ENCODE data around the gene LTBP4. TPM values are rescaled to one million over a fixed set of nuclear protein-coding genes. Genes with fewer than 3 reads are reported as not detected.

The LTBP4 gene
- total RNA-seq, 1 experiment from 2014 or later: 9.6 TPM

- peak overlapping the region; percentile 97 for H2AFZ ChIP-seq (ENCODE audit: low read length)
- no peak overlapping the region for H3K27ac ChIP-seq (ENCODE audit: low read length)
- peaks cover 56% of the 10 kb centered on the region for H3K4me1 ChIP-seq (ENCODE audit: low read length)
- no peaks in the 10 kb centered on the region for H3K27me3 ChIP-seq (ENCODE audit: low read length)
- peak; percentile 96 for DNase-seq
- peak overlapping the region; percentile 81 for H3K4me2 ChIP-seq (ENCODE audit: low read depth, low read length, poor library complexity, severe bottlenecking)
- 0 out of 2 replicates have a peak, but pooled peaks cover 3% of the 10 kb centered on the region for H4K20me1 ChIP-seq (ENCODE audit: insufficient read depth, low read depth, low read length)
- H3K9ac ChIP-seq (ENCODE audit: low read length): peak overlapping the region; percentile 73
- no peaks in the 10 kb centered on the region for H3K79me2 ChIP-seq (ENCODE audit: low read length)
- no peaks in the 10 kb centered on the region for H3K9me2 ChIP-seq (replicated peaks; ENCODE audit: insufficient read depth, low read length)
- H3K4me3 ChIP-seq (ENCODE audit: low read length): peak overlapping the region; percentile 68
- no peaks in the 10 kb centered on the region for H3K9me3 ChIP-seq (ENCODE audit: low read length)
- no peaks in the 10 kb centered on the region for H3K36me3 ChIP-seq (ENCODE audit: insufficient read depth, low read length)
These were observed 8.6 kb downstream of the LTBP4 start for GRCh38 chr19:40609561-40610395.

GRCh38 chr19:40610396-40611064 lies 9.4 kb downstream of the LTBP4 start:
- peak overlapping the region; percentile 68 for H3K4me3 ChIP-seq (ENCODE audit: low read length)
- 0 out of 2 replicates have a peak, but pooled peaks cover 3% of the 10 kb centered on the region for H4K20me1 ChIP-seq (ENCODE audit: insufficient read depth, low read depth, low read length)
- DNase-seq: peak; percentile 85
- no peaks in the 10 kb centered on the region for H3K36me3 ChIP-seq (ENCODE audit: insufficient read depth, low read length)
- no peak overlapping the region for H3K27ac ChIP-seq (ENCODE audit: low read length)
- peak overlapping the region; percentile 71 for H3K9ac ChIP-seq (ENCODE audit: low read length)
- H3K9me3 ChIP-seq (ENCODE audit: low read length): no peaks in the 10 kb centered on the region
- H2AFZ ChIP-seq (ENCODE audit: low read length): peak overlapping the region; percentile 97
- H3K4me2 ChIP-seq (ENCODE audit: low read depth, low read length, poor library complexity, severe bottlenecking): peak overlapping the region; percentile 81
- H3K79me2 ChIP-seq (ENCODE audit: low read length): no peaks in the 10 kb centered on the region
- H3K27me3 ChIP-seq (ENCODE audit: low read length): no peaks in the 10 kb centered on the region
- H3K4me1 ChIP-seq (ENCODE audit: low read length): peaks cover 53% of the 10 kb centered on the region
- H3K9me2 ChIP-seq (replicated peaks; ENCODE audit: insufficient read depth, low read length): no peaks in the 10 kb centered on the region

- no peak overlapping the region for H2AFZ ChIP-seq (ENCODE audit: low read length)
- H4K20me1 ChIP-seq (ENCODE audit: insufficient read depth, low read depth, low read length): 0 out of 2 replicates have a peak, but pooled peaks cover 3% of the 10 kb centered on the region
- peak overlapping the region; percentile 71 for H3K9ac ChIP-seq (ENCODE audit: low read length)
- no peaks in the 10 kb centered on the region for H3K27me3 ChIP-seq (ENCODE audit: low read length)
- H3K79me2 ChIP-seq (ENCODE audit: low read length): no peaks in the 10 kb centered on the region
- H3K4me3 ChIP-seq (ENCODE audit: low read length): peak overlapping the region; percentile 68; the same call in 1 of the 2 replicates
- no peaks in the 10 kb centered on the region for H3K9me2 ChIP-seq (replicated peaks; ENCODE audit: insufficient read depth, low read length)
- no peaks in the 10 kb centered on the region for H3K36me3 ChIP-seq (ENCODE audit: insufficient read depth, low read length)
- H3K27ac ChIP-seq (ENCODE audit: low read length): no peak overlapping the region
- no peak for DNase-seq
- no peaks in the 10 kb centered on the region for H3K9me3 ChIP-seq (ENCODE audit: low read length)
- peaks cover 47% of the 10 kb centered on the region for H3K4me1 ChIP-seq (ENCODE audit: low read length)
- peak overlapping the region; percentile 81 for H3K4me2 ChIP-seq (ENCODE audit: low read depth, low read length, poor library complexity, severe bottlenecking)
These were observed 9.9 kb downstream of the LTBP4 start for GRCh38 chr19:40611096-40611495.

GRCh38 chr19:40611900-40612698 lies 10.9 kb downstream of the LTBP4 start:
- H3K79me2 ChIP-seq (ENCODE audit: low read length): no peaks in the 10 kb centered on the region
- no peaks in the 10 kb centered on the region for H3K36me3 ChIP-seq (ENCODE audit: insufficient read depth, low read length)
- no peaks in the 10 kb centered on the region for H3K27me3 ChIP-seq (ENCODE audit: low read length)
- H3K9ac ChIP-seq (ENCODE audit: low read length): no peak overlapping the region
- no peak overlapping the region for H3K27ac ChIP-seq (ENCODE audit: low read length)
- H3K4me1 ChIP-seq (ENCODE audit: low read length): peaks cover 43% of the 10 kb centered on the region
- H3K9me3 ChIP-seq (ENCODE audit: low read length): no peaks in the 10 kb centered on the region
- H3K4me2 ChIP-seq (ENCODE audit: low read depth, low read length, poor library complexity, severe bottlenecking): no peak overlapping the region
- H3K9me2 ChIP-seq (replicated peaks; ENCODE audit: insufficient read depth, low read length): no peaks in the 10 kb centered on the region
- H3K4me3 ChIP-seq (ENCODE audit: low read length): no peak overlapping the region
- no peak overlapping the region for H2AFZ ChIP-seq (ENCODE audit: low read length)
- H4K20me1 ChIP-seq (ENCODE audit: insufficient read depth, low read depth, low read length): 0 out of 2 replicates have a peak, but pooled peaks cover 3% of the 10 kb centered on the region
- no peak for DNase-seq

GRCh38 chr19:40612831-40613689 lies 11.9 kb downstream of the LTBP4 start:
- DNase-seq: peak; percentile 70
- Histone ChIP-seq H3K27me3 (ENCODE audit: low read length) (no peaks in the 10 kb centered on the region), H3K4me1 (ENCODE audit: low read length) (peaks cover 43% of the 10 kb centered on the region), H3K9ac (ENCODE audit: low read length) (peak overlapping the region; percentile 73), H2AFZ (ENCODE audit: low read length) (no peak overlapping the region), H3K27ac (ENCODE audit: low read length) (no peak overlapping the region), H3K4me2 (ENCODE audit: low read depth, low read length, poor library complexity, severe bottlenecking) (peak overlapping the region; percentile 76), H3K9me3 (ENCODE audit: low read length) (no peaks in the 10 kb centered on the region), H3K36me3 (ENCODE audit: insufficient read depth, low read length) (no peaks in the 10 kb centered on the region), H3K79me2 (ENCODE audit: low read length) (no peaks in the 10 kb centered on the region), H3K9me2 (replicated peaks; ENCODE audit: insufficient read depth, low read length) (no peaks in the 10 kb centered on the region), H3K4me3 (ENCODE audit: low read length) (no peak overlapping the region; the same call in 1 of the 2 replicates), H4K20me1 (ENCODE audit: insufficient read depth, low read depth, low read length) (0 out of 2 replicates have a peak, but pooled peaks cover 3% of the 10 kb centered on the region)

DNA sequence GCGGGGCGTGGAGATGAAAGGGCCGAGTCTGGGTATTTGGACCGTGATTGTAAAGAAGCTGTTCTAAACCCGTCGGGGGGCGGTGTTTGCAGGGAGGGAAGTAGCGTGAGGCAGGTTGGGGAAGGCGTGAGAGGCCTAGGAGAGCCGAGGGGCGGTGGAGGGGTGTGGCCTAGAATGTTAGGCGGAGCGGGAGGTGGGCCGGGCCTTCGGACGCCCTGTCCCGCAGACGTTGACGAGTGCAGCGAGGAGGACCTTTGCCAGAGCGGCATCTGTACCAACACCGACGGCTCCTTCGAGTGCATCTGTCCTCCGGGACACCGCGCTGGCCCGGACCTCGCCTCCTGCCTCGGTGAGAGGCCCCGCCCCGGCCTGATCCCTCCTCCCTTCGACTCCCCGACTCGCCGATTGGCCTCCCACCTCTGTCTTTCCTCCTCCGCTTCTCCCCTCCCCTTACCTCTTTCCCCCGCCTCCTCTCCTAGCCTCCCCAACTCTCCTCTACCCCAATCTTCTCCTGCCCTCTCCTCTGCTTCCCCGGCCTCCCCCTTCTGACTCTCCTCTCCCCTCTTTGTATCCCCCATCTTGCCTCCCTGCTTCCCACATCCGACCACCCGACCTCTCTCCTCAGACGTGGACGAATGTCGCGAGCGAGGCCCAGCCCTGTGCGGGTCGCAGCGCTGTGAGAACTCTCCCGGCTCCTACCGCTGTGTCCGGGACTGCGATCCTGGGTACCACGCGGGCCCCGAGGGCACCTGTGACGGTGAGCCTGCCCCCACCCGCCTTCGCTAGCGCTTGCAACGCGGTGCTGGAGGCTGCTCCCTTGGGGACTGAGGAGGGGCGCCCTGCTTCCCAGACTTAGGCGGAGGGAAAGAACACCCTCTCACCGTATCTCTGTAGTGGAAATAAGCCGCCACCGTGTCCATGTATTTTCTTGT lies 12.8 kb downstream of the LTBP4 start:
- Histone ChIP-seq H2AFZ (ENCODE audit: low read length) (peak overlapping the region; percentile 69; the same call in 1 of the 2 replicates), H3K27me3 (ENCODE audit: low read length) (no peaks in the 10 kb centered on the region), H3K27ac (ENCODE audit: low read length) (no peak overlapping the region), H3K9me2 (replicated peaks; ENCODE audit: insufficient read depth, low read length) (no peaks in the 10 kb centered on the region), H3K79me2 (ENCODE audit: low read length) (no peaks in the 10 kb centered on the region), H3K36me3 (ENCODE audit: insufficient read depth, low read length) (no peaks in the 10 kb centered on the region), H3K9ac (ENCODE audit: low read length) (peak overlapping the region; percentile 73), H4K20me1 (ENCODE audit: insufficient read depth, low read depth, low read length) (0 out of 2 replicates have a peak, but pooled peaks cover 3% of the 10 kb centered on the region), H3K9me3 (ENCODE audit: low read length) (no peaks in the 10 kb centered on the region), H3K4me3 (ENCODE audit: low read length) (peak overlapping the region; percentile 70), H3K4me2 (ENCODE audit: low read depth, low read length, poor library complexity, severe bottlenecking) (peak overlapping the region; percentile 76), H3K4me1 (ENCODE audit: low read length) (peaks cover 41% of the 10 kb centered on the region)
- DNase-seq: peak; percentile 91
